Liver (tissue), 2 donors: ENCODE data around the gene MYL4.
"Not testable (repeated sequence)": the region's sequence is repeated elsewhere in the genome, so short reads cannot be mapped to it uniquely, and the experiment has no call there.

ENCODE experiments used
- SP1 ChIP-seq: IDR thresholded peaks from 2 replicates; pipeline ENCODE4 v1.6.1; 2018; ENCODE audit warnings: antibody characterized with exemption, mild to moderate bottlenecking
- TF ChIP-seq, protein P1 (sequence below): IDR thresholded peaks from 2 replicates; pipeline ENCODE4 v1.6.1; 2016; ENCODE audit warnings: antibody characterized with exemption
- donor health status: healthy.

- TF ChIP-seq, protein P1, sequence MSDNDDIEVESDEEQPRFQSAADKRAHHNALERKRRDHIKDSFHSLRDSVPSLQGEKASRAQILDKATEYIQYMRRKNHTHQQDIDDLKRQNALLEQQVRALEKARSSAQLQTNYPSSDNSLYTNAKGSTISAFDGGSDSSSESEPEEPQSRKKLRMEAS: not testable (repeated sequence)
- TF ChIP-seq SP1: not testable (repeated sequence)
These were observed 60.6 kb downstream of the MYL4 start for GRCh38 chr17:47269561-47270280.
